Left renal pelvis (tissue), 4 donors: ENCODE measurements around the gene EVA1A. TPM values are rescaled to one million over a fixed set of nuclear protein-coding genes. Genes with fewer than 3 reads are reported as not detected.

Experiments used
- DNase-seq, 4 donors: peaks; one replicate each; pipeline ENCODE4 v3.0.0-alpha.2; 2013; ENCODE audit warnings: low read depth in 4 of 4, low spot score in 3 of 4
- polyA plus RNA-seq, 4 donors: library from polyadenylated mRNA; unstranded; fragments of 120-200 nt; gene quantifications; one replicate each; pipeline ENCODE4 v1.2.1, GENCODE V29; 2013; ENCODE audit not compliant: insufficient read length in 4 of 4

EVA1A gene, protein sequence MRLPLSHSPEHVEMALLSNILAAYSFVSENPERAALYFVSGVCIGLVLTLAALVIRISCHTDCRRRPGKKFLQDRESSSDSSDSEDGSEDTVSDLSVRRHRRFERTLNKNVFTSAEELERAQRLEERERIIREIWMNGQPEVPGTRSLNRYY
- 10 to 100 TPM in 3 of 4 donors, 1 to 10 TPM in 1; 4.7 to 18.1 (median 15.3) TPM for polyA plus RNA-seq

DNA sequence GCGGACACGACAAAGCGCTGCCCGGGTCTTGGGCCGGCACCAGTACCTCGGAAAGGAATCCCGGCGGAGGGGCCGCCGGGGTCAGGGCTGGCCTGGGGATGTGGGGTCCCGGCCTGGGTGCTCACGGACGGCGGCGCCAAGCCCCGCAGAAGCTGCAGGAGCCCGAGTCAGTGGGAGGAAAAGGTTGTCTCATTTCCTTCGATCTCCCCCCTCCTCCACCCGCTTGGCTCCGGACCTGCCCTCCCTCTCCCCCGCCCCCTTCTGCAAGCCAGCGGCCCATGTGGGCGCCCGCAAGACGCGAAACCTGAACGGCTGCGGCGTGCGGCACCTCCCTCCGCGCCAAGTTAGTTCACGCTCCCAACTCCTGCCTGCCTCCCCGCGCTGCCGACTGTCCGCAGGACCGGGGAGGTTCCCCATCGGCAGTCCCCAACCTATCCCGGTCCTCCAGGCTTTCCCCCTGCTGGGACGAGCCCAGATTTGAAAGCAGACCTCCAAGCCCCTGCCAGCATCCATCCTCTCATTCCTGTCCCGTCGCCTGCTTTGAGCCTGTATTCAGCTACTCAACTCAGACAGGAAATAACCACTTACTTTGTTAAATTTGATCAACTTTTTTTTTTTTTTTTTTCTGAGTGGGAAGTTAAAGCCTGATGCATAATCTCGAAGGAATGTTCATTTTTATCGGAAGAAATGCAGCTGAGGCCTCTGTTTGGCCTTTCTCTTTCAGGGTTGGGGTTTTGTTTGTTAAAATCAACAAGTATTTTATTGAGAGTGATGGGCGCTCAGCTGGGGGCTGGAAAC lies at the start of gene EVA1A:
TSS of gene EVA1A (minus strand) at position 172 of the 798 bp plus-strand sequence. CDS start 42,799 bp downstream, outside the sequence.
- no peak for DNase-seq

DNA sequence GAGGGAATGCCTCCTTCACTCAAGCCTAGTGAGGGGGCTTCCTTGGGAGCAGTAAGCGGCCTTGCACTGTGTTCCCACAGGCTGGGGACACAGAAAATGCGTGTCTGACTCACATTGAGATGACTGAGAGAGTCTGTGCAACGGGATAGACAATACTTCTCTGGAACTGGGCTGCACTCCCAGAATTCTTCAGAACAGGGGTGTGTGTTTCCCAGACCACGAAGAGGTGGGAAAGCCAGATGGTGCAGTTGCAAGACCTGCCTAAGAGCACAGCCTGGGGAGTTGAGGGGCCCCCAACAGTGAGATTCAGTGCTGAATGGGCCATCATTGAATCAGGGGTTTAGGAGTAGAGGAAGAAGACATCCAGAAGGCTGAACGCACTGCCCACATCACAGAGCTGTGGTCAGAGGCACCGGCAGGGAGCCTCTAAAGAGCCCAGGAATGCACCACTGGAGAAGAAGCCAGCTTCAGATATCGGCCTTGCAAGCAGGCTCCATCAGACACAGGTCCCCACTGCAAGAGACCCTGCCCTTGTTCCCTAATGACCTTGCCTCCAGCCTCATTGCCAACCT lies 49.3 kb upstream of the EVA1A start:
- DNase-seq = no peak

DNA sequence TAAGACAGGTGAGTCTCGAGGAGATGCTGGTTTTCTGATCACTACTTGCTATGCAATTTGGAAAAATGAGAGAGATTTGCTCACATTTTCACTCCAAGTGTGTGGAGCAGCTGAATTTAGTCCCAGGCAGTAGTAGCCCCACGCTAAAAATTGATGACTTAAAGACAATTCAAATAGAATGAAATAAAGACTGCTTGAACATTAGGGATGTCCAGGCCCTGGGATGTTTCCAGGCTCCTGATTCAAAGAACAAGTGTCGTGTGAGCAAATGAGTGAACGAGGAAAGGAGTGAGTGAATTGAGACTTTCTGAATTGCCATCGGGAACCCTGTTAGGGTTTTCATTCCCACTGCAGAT lies 48.6 kb upstream of the EVA1A start:
- DNase-seq = no peak

DNA sequence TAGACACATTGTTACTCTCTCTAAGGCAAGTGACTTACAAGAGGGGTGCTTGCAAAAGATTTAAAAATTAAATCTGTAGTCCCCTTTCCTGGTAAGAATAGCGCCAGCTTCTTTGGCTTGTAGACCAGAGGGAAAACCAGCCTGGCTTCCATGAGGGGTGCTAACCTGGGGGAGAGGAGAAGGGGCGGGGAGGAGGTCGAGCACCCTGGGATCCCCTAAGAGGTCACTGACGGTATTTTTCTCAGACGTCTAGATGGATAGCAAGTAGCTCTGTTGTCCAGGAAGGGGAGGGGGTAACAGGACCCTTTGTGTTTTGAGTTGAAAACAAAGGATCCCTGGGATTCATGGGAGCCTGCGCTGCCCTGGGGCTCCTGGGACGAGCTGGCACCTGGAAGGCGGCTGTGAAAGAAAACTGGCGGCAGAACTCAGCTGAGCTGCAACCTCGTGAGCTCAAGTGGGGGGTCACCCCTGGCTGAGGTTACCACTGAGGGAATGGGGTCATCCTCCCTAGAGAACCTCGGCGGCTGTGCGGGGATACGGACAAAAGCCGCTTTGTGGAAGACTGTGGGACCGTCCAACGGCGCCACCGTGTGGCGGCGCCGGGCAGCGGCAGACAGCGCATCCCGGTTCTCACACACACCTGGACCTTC lies 48.1 kb upstream of the EVA1A start:
- no peak for DNase-seq

DNA sequence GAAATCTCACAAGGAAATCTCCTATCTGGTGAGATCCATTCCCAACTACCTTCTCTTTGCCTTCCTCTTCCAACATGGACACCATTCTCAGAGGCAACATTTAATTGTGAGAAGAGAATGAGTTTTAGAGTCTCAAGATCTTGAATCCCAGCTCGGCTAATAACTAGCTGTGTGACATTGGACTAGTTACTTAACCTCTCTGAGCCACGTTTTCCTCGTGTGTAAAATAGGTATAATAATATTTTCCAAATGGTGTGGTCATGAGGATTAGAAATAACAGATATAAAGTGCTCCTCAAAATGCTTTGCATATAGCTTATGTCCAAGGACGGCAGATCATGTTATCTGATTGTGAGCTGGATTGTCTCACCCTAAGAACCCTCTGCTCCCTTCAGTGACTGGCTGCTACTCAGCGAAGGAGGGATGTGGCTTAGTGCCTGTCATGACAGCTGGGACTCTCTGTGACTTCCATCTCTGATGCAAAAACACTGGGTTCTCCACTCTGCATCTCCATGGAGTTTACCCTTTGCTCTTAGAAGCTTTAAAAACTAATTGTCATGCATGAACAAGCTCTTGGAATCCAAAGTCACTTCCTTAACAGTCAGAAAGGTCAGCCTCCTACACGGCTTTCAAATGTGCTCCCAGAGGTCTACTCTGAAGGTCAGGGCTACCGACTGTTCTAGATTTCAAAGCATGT lies 47.4 kb upstream of the EVA1A start:
- DNase-seq = no peak

DNA sequence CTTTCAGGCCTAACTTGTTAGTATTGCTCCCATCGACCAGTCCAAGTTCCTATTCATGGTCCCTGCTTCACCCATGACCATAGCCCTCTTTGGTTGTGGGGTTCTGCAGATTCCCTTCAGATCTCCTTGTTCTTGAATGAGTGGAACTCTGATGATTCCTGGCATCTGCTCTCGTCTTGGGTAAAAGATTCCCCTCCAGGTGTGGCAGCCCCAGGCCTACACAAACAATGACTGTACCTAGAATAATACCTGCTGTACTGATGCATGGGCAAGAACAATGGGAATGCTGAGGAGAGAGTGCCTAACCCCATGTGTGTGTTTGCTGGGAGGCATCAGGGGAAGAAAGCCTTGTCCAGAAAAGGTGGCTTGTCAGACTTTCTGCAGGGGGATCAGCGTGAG lies 46.7 kb upstream of the EVA1A start:
- no peak for DNase-seq

DNA sequence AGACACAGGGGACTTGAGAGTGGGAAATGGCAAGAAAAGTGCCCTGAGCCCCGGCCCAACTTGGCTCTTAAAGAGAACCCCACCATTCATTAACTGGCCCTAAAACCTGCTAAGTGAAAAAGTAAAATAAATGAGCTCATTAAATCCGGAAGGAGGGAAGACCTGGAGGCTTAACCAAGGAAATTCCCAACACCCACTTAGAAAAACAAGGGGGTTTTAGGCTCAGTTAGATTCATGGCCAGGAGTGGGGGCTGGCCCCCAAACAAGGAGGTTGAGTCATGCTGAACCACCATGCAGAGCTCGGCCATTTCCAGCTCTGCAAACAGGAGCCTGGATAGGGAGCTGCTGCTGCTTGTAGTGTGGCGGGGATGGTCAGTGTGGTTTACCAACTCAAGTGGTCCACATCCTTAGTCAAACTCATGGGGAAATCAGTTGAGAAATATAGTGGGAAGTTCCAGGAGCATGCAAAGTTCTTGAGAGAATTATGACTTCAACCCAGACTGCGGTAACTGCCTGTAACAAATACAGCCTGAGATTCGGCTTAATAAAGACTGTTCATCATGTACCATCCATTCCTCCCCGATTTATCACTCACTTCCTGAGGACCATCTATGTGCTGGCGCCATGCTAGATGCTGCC lies 46.1 kb upstream of the EVA1A start:
- DNase-seq = no peak

DNA sequence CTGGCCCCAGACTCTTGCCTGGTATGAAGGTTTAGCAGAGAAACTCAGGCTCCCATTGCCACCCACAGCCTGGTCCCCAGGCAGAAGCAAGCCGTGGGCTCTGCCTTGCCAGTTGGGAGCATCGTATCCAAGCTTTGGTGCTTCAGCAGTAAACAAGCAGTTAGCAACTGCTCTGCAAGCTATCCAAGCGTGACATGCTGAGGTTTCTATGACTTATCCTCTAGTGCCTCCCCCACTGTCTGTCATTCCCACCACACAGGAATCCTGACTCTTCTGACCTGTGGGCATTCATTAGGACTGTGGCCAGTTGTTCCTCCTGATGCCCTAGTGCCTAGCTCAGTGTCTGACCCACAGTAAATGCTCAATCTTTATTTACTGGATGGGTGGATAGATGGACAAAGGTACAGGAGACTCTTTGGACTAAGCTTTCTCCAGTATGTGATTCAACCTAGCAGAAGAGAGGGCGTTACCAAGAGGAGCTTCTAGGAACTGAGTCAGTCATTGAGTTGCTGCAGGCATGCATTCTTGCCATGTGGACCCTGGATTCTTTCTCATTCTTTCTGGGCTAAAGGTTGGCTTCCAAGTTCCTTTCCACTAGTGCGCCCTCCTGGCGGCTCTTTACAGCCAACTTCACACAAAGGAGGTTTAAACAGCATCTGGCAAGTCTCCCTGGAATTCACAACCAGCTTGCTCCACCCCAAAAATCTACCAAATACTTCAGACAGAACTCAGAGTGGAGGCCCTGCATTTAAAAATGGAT lies 45.2 kb upstream of the EVA1A start:
- no peak for DNase-seq

DNA sequence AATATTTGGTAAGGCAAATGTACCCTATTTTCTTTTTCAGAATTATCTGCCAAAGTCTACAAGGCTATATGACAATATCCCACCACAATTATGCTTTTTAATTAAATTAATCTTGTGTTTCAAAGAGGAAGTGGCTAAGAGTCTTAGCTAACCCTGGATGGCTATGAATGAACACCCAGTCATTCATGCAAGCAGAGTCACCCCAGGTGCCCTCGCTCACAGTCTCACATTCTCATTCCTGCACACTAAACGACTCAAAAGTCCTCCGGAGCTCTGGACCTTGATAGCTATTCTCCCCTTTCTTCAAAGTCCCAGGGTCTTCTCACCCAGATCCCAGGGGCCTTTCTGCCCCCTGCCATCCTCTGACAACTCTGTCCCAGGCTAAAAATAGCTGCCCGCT lies 43.7 kb upstream of the EVA1A start:
- no peak for DNase-seq

DNA sequence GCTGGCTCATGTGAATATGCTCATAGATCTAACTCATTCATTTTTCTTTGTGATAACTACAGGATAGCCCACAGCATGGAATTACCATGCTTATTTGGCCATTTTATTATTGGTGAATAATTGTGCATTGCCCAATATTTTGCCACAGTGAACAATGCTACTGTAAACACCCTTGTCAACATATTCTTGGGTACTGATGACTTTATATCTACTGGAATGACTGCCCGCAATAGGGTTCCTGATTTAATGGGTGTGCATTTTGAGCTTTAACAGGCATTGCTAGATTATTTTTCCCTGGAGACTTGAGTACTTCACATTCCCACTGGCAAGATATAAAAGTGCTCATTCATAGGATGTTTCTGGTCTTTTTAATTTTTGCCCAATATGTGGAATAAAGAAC lies 42.7 kb upstream of the EVA1A start:
- DNase-seq = no peak

DNA sequence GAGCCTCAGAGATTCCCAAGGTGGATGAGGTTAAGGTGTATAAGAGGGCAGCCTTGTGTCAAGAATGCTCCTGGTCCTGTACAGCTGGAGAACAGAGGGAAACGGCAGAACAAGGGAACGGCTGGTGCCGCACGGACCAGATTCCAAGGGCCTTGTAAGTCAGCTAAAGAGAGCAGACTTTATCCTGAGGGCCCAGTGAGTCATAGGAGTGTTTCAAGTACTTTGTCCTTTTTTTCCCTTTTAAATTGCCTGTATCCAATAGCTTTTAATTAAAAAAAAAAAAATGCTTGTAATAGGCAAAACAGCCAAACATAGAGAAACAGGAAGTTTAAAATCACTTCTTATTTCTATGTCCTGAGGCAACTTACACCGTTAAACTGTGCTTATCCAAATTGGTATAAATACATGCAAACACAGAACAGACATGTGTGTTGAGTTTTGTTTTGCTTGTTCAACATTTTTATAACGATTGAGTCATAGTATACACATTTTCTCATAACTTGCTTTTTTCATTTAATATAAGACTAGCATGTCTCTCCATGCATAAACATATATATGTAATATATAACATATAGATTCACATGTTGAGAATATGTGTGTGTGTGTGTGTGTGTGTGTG lies 42.1 kb upstream of the EVA1A start:
- no peak for DNase-seq

DNA sequence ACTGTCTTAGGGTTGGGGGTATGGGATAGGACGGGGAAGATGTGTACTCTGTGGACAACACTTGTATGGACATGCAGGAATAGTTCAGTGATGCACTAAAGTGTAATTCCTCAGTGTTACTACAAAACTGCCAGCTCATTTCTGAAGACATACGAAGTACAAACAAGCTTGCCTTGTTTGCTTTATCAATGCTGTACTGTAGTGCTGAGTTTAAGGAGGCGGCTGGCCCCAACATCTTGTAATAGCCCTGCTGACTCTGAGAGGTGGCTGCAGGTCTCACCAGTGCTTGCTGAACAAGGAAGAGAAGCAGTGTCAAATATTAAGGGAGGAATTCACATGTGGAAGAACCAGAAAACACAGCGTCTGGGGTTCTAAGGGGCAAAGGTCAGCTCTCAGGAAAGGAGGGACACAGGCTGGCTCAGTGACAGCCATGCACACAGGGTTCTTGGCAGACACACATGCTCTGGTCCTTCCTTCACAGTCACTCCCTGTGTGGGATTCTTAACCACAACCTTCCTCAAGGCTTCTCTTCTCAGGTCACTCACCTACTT lies 39.8 kb upstream of the EVA1A start:
- no peak for DNase-seq

DNA sequence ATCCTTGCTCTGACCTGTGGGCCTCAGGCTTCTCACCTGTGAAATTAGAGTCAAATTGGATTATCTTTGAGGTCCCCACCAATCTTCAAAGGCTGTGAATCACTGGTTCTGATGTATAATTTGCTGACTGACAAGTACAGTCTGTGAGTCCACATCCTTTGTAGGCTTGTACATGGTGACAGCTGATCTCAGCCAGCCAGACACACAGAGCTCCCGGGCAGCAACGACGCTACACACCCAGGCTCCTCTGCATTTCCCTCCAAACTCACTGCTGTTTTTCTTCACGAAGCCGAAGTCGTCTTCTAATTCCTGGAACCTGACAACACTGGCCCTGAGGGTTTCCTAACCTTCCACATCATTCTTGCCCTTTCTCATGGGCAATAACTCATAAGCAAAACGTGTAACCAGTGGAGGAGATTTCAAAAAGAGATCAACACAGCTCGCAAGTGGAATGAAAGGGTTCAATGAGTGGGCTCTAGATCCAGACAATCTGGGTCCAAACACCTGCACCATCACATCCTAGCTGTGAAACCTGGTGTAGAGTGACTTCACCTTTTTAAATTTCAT lies 37.9 kb upstream of the EVA1A start:
- no peak for DNase-seq

DNA sequence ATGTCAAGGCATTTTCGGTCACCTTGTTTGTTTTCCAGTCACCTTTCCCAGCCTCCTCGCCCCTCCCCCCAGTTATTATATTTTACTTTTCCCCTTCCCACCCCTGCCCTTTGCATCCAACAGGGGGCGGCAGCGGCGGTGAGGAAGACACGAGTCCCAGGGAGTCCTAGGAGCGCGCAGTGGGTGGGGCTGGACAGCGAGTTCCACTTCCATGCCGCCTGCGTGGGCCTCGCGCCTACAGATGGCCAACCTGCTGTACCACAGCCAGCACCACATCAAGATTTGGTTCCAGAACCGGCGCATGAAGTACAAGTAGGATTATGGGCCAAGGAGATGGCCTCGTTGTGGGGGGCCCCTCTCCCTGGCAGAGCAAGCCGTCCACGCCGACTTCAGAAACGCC lies 37.2 kb upstream of the EVA1A start:
- DNase-seq = no peak

DNA sequence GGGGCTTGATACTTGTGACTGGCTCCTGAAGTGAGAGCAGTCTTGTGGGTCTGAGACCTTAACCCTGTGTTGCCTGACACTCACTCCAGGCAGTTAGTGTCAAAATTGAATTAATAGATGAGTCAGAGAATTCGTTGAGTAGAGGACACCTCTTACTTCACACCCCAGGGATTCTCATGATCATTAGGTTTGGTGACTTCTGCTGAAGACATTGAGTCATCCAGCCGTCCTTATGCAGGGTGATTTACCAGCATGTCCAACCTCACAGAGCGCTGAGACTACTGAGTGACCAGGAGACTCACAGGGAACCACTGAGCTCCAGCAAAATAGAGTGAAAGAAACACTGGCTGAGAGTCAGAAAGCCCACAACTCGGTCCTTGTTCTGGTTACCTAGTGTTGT lies 36.0 kb upstream of the EVA1A start:
- no peak for DNase-seq

DNA sequence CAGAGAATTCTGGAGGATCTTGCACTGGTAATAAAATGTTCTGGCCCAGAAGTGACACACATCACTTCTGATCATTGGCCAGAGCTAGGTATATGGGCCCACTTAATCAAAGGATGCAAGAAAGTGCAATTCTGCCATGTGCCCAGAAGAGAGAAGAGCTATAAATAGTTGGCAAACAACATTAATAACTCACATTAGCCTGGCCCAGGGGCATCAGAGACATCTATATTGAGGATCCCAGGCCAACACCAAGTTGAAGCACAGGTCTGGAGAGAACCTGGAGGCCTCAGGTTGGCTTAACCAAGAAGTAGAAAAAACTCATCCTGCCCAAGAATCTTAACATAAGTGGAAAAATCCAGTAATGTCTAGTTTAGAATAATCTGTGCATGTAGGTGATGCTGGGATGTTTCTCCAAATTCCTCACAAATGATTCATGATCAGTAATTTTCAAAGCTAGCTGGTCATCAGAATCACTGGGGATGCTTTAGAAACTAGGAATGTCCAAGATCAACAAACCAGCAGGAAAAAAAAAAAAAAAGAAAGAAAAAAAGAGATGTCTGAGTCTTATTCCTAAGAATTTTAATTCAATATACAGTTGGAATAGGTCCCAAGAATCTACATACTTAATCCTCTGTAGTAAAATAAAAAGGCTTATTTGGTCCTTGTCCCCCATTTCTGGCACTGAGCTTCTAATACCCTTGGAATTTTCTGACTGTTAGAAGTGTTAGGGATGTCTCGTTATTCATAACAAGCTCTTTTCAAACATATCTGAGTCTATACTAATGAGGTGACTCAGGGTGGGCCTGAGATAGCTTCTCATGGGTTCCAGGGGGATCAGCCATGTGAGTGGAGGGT lies 35.0 kb upstream of the EVA1A start:
- DNase-seq = no peak

DNA sequence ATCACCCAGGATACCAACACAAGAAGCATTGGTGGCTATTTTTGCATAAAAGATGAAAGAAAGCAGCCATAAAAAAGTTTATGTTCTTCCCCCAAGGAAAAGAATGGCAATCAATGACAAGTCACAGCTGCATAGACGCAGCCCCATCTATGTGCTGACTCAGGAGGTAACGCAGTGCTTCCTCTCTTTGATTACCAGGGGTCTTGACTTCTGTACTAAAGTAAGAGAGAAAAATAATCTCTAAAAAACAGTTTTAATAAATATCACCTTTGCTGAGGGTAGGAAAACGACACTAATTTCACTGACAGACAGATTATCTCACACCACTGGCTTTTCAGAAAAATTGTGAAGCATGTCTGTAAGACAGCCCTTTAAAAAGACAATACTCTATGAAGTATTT lies 33.9 kb upstream of the EVA1A start:
- DNase-seq = no peak

DNA sequence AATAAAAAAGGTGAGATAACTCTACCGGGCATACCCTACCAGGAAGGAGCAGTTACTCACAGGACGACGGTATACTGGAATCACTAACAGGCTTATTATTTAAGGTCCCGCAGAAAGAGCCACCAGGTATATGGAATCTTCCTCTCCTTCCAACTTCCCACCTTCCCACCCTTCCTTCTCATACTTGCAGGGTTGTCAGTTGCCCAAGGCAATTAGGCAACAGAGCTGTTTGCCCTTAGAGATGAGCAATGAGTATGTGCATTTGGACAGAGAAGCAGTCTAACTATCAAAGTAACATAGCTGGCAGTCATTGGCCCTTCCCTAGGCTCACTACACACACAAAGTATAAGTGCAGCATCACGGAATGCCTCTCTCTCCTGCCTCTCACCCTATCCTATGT lies 32.1 kb upstream of the EVA1A start:
- DNase-seq = no peak
